ENCODE measurements around the gene MAP4K5. TPM values are rescaled to one million over a fixed set of nuclear protein-coding genes. Genes with fewer than 3 reads are reported as not detected.

MAP4K5 gene
- total RNA-seq, 6 experiments from 2014 or later, result 6.5 to 31.3 (median 14.4) TPM

DNA sequence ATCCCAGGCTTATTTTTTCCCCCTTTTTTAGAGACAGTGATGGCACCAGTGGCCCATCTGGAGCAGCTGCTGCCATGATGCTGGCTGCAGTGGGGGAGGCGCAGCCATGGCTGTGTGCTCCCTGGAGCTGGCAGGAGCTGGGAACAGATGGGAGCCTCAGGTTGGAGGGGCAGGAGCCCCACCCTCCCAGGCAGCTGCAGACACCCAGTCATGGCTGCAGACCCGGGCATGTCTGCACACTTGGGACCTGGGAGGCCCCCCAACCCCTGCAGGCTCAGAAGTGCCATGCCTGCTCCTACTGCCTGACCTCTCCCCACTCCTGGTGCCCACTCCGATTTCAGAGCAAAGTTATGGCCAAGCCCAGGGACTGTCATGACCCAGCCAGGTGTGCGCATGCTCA, 160.8 kb downstream of the MAP4K5 start:
- Histone ChIP-seq H3K27ac (no peak overlapping the region), H3K4me1 (peaks cover 0 to under 1% (median 0%) of the 10 kb centered on the region in 4 donors), H3K4me3 (no peak overlapping the region), H3K27me3 (no peaks in the 10 kb centered on the region), H3K9me3 (no peaks in the 10 kb centered on the region), H3K36me3 (no peaks in the 10 kb centered on the region)
- intact Hi-C loops (cut with DNase I), result no loop called here
- peak in 1 of 4 donors; percentile 13 for ATAC-seq
- no peak for DNase-seq
- no CpG with 5 or more reads among the region's 4 CpGs for WGBS (ENCODE audit: insufficient coverage, low coverage, low lambda C conversion rate, missing lambda C conversion rate)
- no peak for TF ChIP-seq POLR2A (IDR thresholded peaks at IDR 0.05)
- TF ChIP-seq, protein P1, sequence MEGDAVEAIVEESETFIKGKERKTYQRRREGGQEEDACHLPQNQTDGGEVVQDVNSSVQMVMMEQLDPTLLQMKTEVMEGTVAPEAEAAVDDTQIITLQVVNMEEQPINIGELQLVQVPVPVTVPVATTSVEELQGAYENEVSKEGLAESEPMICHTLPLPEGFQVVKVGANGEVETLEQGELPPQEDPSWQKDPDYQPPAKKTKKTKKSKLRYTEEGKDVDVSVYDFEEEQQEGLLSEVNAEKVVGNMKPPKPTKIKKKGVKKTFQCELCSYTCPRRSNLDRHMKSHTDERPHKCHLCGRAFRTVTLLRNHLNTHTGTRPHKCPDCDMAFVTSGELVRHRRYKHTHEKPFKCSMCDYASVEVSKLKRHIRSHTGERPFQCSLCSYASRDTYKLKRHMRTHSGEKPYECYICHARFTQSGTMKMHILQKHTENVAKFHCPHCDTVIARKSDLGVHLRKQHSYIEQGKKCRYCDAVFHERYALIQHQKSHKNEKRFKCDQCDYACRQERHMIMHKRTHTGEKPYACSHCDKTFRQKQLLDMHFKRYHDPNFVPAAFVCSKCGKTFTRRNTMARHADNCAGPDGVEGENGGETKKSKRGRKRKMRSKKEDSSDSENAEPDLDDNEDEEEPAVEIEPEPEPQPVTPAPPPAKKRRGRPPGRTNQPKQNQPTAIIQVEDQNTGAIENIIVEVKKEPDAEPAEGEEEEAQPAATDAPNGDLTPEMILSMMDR (IDR thresholded peaks at IDR 0.05), result no peak

Small RNA genes lying within 50 kb of the gene (small RNA-seq; reads per million reads assigned to genes)
- gene RF00019 (0 reads per million in 2 experiments), gene SNRPGP1 (0 reads per million in 2 experiments)

Other genes with a start within 250 kb of the MAP4K5 start
- 10 to 100 TPM in 1 of 6 experiments, 1 to 10 TPM in 5; 6.1 to 11.1 (median 6.9) TPM for gene L2HGDH, start 220.3 kb downstream of the MAP4K5 start, total RNA-seq
- gene DMAC2L, start 220.2 kb downstream of the MAP4K5 start, total RNA-seq, result 10 to 100 TPM in 1 of 6 experiments, 1 to 10 TPM in 5; 4.1 to 10.9 (median 7.1) TPM
- gene CDKL1, start 135.7 kb downstream of the MAP4K5 start, total RNA-seq, result 1 to 10 TPM; 1.1 to 4.5 (median 2.8) TPM
- under 1 TPM in 5 of 6 experiments, not detected in 1; 0.18 to 0.47 (median 0.27) TPM for gene ATL1, start 27.6 kb upstream of the MAP4K5 start, total RNA-seq
- gene SAV1, start 135.7 kb upstream of the MAP4K5 start, total RNA-seq, result 10 to 100 TPM in 3 of 6 experiments, 1 to 10 TPM in 3; 7.8 to 13.8 (median 10.0) TPM